WERI-Rb-1 (cell line): ENCODE data around the gene COPS8.

ENCODE experiments used
- DNase-seq: peaks from one replicate; pipeline ENCODE4 v3.0.0-alpha.2; 2020
- H3K27ac ChIP-seq: fragments of 250-450 bp; sonication (Bioruptor Pico); 2 replicates; pipeline ENCODE4 v1.5.1; 2020; ENCODE audit warnings: mild to moderate bottlenecking, moderate library complexity
- H3K27me3 ChIP-seq: fragments of 250-450 bp; sonication (Bioruptor Pico); 2 replicates; pipeline ENCODE4 v1.5.1; 2021; ENCODE audit warnings: mild to moderate bottlenecking, low read depth, moderate library complexity; ENCODE audit not compliant: insufficient read depth, severe bottlenecking
- H3K36me3 ChIP-seq: fragments of 250-450 bp; sonication (Bioruptor Pico); 2 replicates; pipeline ENCODE4 v1.5.1; 2020; ENCODE audit warnings: mild to moderate bottlenecking, moderate library complexity
- H3K4me3 ChIP-seq: 2 replicates; pipeline ENCODE4 v1.5.1; 2011; ENCODE audit warnings: low read depth, mild to moderate bottlenecking, control low read depth, low read length
- H3K9me3 ChIP-seq: fragments of 250-450 bp; sonication (Bioruptor Pico); 2 replicates; pipeline ENCODE4 v1.5.1; 2021; ENCODE audit warnings: mild to moderate bottlenecking, moderate library complexity; ENCODE audit not compliant: severe bottlenecking
- TF ChIP-seq, protein P1 (sequence below): IDR thresholded peaks from 2 replicates; pipeline ENCODE4 v1.5.1; 2011; ENCODE audit warnings: low read depth, mild to moderate bottlenecking, control low read depth, inconsistent platforms, low read length

COPS8 gene

DNA sequence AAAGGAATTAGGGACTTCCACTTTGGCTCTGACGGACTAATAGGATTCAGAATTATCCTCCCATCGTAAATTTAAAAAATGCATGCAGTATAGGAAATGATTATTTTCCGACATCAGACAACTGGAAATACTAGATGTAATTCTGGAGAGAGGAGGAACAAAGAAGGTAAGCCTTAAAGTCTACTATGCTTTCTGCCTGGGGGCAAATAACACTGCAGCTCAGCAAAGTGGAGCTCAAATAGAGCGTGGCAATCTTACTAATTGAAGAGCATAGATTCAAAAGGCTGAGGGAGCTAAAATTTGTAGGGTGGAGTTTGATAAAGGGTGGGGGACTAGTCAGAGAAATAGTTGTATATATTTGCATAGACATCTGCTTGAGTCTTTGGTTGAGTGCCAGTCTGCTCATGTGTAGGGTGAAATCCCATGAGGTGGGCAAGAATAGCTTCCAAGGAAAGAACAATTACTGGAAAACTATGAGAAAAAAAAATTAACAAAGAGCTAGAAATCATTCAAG, 23.8 kb downstream of the COPS8 start:
- H3K27ac ChIP-seq = no peak overlapping the region
- H3K27me3 ChIP-seq = no peaks in the 10 kb centered on the region
- no peaks in the 10 kb centered on the region for H3K9me3 ChIP-seq
- TF ChIP-seq, protein P1, sequence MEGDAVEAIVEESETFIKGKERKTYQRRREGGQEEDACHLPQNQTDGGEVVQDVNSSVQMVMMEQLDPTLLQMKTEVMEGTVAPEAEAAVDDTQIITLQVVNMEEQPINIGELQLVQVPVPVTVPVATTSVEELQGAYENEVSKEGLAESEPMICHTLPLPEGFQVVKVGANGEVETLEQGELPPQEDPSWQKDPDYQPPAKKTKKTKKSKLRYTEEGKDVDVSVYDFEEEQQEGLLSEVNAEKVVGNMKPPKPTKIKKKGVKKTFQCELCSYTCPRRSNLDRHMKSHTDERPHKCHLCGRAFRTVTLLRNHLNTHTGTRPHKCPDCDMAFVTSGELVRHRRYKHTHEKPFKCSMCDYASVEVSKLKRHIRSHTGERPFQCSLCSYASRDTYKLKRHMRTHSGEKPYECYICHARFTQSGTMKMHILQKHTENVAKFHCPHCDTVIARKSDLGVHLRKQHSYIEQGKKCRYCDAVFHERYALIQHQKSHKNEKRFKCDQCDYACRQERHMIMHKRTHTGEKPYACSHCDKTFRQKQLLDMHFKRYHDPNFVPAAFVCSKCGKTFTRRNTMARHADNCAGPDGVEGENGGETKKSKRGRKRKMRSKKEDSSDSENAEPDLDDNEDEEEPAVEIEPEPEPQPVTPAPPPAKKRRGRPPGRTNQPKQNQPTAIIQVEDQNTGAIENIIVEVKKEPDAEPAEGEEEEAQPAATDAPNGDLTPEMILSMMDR = no peak
- DNase-seq = no peak
- H3K4me3 ChIP-seq = no peak overlapping the region
- no peaks in the 10 kb centered on the region for H3K36me3 ChIP-seq

DNA sequence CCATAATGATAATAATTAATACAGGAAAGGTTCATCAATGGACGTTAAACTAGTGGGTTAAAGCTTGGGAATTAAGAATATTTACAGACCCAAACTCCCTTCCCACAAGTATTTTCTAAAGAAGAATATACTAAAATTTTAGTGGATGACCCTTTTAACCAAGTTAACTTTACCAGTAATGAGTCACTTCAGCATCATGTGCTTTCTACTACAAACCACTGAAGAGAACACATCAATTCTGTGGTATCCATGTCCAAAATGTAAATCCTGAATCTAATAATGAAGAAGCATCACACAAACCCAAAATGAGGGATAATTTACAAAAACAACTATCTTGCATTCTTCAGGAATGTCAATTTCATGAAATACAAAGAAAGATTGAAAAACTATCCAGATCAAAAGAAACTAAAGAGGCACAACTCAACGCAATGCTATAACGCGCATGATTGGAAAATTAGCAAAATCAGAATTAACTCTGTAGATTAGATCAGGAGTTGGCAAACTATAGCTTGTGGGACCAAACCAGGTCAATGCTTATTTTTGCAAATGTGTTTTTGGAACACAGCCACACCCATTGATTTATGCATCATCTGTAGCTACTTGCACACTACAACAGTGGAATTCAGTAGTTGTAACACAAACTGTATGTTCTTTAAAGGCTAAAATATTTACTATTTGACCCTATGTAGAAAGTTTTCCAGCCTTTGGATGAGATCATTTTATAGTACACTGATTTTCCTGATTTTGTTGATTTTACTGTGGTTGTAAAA, 27.5 kb downstream of the COPS8 start:
- Histone ChIP-seq H3K27me3 (no peaks in the 10 kb centered on the region), H3K4me3 (no peak overlapping the region), H3K36me3 (no peaks in the 10 kb centered on the region), H3K27ac (no peak overlapping the region), H3K9me3 (no peaks in the 10 kb centered on the region)
- DNase-seq = no peak
- TF ChIP-seq, protein P1 = no peak

DNA sequence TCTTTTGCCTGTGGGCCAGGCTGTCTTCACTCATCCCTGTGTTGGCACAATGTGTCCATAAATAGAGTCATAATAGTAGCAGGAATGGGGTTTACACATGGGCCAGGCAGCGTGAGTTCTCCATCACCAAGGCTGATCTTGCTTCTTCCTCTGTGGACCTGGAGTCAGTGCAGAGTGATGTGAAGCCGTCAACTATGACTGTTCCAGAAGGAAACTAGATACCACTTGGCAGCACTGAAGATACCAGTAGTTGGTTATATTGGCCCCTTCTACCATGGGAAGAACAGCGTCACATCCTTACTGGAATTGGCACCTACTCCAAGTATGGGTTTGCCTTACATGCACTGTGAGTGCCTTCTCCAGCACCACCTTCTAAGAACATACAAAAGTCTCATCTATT, 30.2 kb downstream of the COPS8 start:
- TF ChIP-seq, protein P1 = no peak
- Histone ChIP-seq H3K27ac (no peak overlapping the region), H3K27me3 (no peaks in the 10 kb centered on the region), H3K36me3 (no peaks in the 10 kb centered on the region), H3K9me3 (no peaks in the 10 kb centered on the region), H3K4me3 (no peak overlapping the region)
- DNase-seq = no peak

DNA sequence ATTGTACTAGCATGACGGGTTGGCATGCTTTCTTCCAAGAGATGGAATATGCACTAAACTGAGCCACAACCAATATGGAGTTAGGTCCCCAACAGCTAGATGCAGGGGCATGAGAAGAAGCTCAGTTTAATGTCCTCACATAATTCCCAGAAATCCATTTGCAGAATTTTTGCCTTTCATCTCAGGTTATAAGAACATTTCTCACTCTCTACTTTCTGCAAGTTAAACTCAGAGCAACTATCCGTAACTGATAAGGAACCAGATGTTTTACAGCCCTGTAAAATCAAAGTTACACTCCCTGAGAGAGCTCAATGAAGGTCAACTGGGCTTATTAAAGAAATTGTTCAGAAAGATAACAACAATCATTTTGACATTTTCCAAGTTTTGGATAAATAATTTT, 30.7 kb downstream of the COPS8 start:
- Histone ChIP-seq H3K4me3 (no peak overlapping the region), H3K9me3 (no peaks in the 10 kb centered on the region), H3K36me3 (no peaks in the 10 kb centered on the region), H3K27ac (no peak overlapping the region), H3K27me3 (no peaks in the 10 kb centered on the region)
- TF ChIP-seq, protein P1 = no peak
- DNase-seq = no peak

DNA sequence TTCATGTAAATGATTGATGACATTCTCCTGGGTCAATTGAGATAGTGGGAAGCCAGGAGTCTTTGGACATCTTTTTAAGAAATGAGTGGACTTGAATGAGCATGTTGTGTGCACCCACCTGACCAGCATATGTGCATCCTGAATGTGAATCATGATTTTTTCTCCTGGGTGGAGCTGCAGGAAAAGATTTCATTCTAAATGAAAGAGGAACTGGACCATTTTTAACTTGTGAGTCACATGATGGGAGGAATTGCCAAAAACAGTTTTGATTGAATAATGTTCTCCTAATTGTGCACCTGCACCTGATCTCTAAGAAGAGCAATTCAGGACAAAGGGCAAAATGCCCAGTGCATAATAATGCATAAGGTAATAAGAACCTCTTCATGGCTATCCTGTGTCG, 32.3 kb downstream of the COPS8 start:
- no peak for DNase-seq
- no peaks in the 10 kb centered on the region for H3K9me3 ChIP-seq
- no peak overlapping the region for H3K27ac ChIP-seq
- H3K27me3 ChIP-seq = no peaks in the 10 kb centered on the region
- H3K36me3 ChIP-seq = no peaks in the 10 kb centered on the region
- TF ChIP-seq, protein P1 = no peak
- H3K4me3 ChIP-seq = no peak overlapping the region
